Endothelial cell of umbilical vein (primary cell): ENCODE measurements around the gene ARL6IP4. TPM values are rescaled to one million over a fixed set of nuclear protein-coding genes. Genes with fewer than 3 reads are reported as not detected.

Experiments
- BruUV-seq: library from RNA; stranded (reverse); fragments of 400-500 nt; replicated peaks from 2 replicates; lab custom pipeline; 2021; lab: Mats Ljungman, UMichigan
- CTCF ChIA-PET: fragments of 300-600, 350-600 bp; sonication (Branson Sonifier 250); formaldehyde crosslinking; loops from one replicate; lab custom pipeline; 2021; ENCODE audit warnings: antibody characterized with exemption, inconsistent platforms; lab: Charles Lee
- POLR2A ChIA-PET: fragments of 300-600, 350-600 bp; sonication (Branson Sonifier 250); formaldehyde crosslinking; loops from one replicate; lab custom pipeline; 2021; ENCODE audit warnings: antibody characterized with exemption, inconsistent platforms; lab: Charles Lee
- DNase-seq: peaks from one replicate; pipeline ENCODE4 v3.0.0-alpha.2; 2011; ENCODE audit warnings: low read depth, low spot score
- FAIRE-seq: peaks from 2 replicates; lab custom pipeline; 2011; peaks lifted over from hg19 to GRCh38; lab: Jason Lieb, UNC
- H2AFZ ChIP-seq: 2 replicates; pipeline ENCODE4 v1.6.0; 2012; ENCODE audit warnings: low read depth, low read length, control low read depth, inconsistent platforms
- H3K27ac ChIP-seq: 2 replicates; pipeline ENCODE4 v1.5.1; 2011; ENCODE audit warnings: low read depth, mild to moderate bottlenecking, control low read depth, low read length, moderate library complexity; ENCODE audit not compliant: insufficient read depth
- H3K27me3 ChIP-seq, 2 experiments: 2 replicates each; pipeline versions ENCODE4 v1.6.0 to v1.6.1; 2011; ENCODE audit warnings: low read length in 2 of 2, mixed read lengths in 1 of 2; ENCODE audit not compliant: control insufficient read depth in 2 of 2, insufficient read depth in 2 of 2
- H3K36me3 ChIP-seq, 2 experiments: 2 replicates in 1 of 2; 3 replicates in 1 of 2; pipeline ENCODE4 v1.5.1; 2011; ENCODE audit warnings: low read length in 2 of 2, mild to moderate bottlenecking in 1 of 2, moderate library complexity in 1 of 2; ENCODE audit not compliant: control insufficient read depth in 2 of 2, insufficient read depth in 2 of 2; ENCODE audit errors: extremely low read depth in 1 of 2
- H3K4me1 ChIP-seq: 3 replicates; pipeline ENCODE4 v1.5.1; 2011; ENCODE audit warnings: mild to moderate bottlenecking, low read length; ENCODE audit not compliant: control insufficient read depth, insufficient read depth; ENCODE audit errors: extremely low read depth
- H3K4me2 ChIP-seq: 2 replicates; pipeline ENCODE4 v1.6.1; 2011; ENCODE audit warnings: low read length, control low read depth, mixed read lengths; ENCODE audit not compliant: insufficient read depth
- H3K4me3 ChIP-seq, 3 experiments: fragments of 200-600 bp in 1 of 3; sonication (generic), shearing (Covaris generic) in 1 of 3; replicated peaks in 1 of 3; 2 replicates each; pipeline ENCODE4 v1.5.1; 2011 to 2016; ENCODE audit warnings: control low read depth in 3 of 3, low read length in 3 of 3, mild to moderate bottlenecking in 2 of 3, inconsistent platforms in 1 of 3, low read depth in 1 of 3, moderate library complexity in 1 of 3; ENCODE audit not compliant: insufficient read depth in 1 of 3
- H3K79me2 ChIP-seq: 2 replicates; pipeline ENCODE4 v1.6.0; 2012; ENCODE audit warnings: low read length, inconsistent platforms; ENCODE audit not compliant: control insufficient read depth, insufficient read depth
- H3K9ac ChIP-seq: replicated peaks from 2 replicates; pipeline ENCODE3; 2011; ENCODE audit warnings: low read length, control low read depth; ENCODE audit not compliant: insufficient read depth; ENCODE audit errors: extremely low read depth
- H3K9me1 ChIP-seq: replicated peaks from 3 replicates; pipeline ENCODE4 v1.6.0; 2011; ENCODE audit warnings: mild to moderate bottlenecking, low read length; ENCODE audit not compliant: control insufficient read depth, insufficient read depth; ENCODE audit errors: extremely low read depth
- H3K9me3 ChIP-seq: replicated peaks from 2 replicates; pipeline ENCODE4 v1.5.1; 2012; ENCODE audit warnings: low read length, inconsistent platforms; ENCODE audit not compliant: control insufficient read depth, insufficient read depth
- H4K20me1 ChIP-seq: replicated peaks from 2 replicates; pipeline ENCODE3; 2011; ENCODE audit warnings: mild to moderate bottlenecking, low read length; ENCODE audit not compliant: control insufficient read depth, insufficient read depth; ENCODE audit errors: extremely low read depth
- FOS ChIP-seq: IDR thresholded peaks from 2 replicates; pipeline ENCODE4 v1.6.1; 2011; ENCODE audit warnings: mild to moderate bottlenecking, low read length, moderate library complexity, borderline replicate concordance; ENCODE audit not compliant: insufficient read depth
- GATA2 ChIP-seq: IDR thresholded peaks from 2 replicates; pipeline ENCODE4 v1.7.0; 2011; ENCODE audit warnings: low read depth, mild to moderate bottlenecking, moderate library complexity, mixed read lengths, low read length; ENCODE audit not compliant: insufficient read length, insufficient read depth
- JUN ChIP-seq: IDR thresholded peaks from 2 replicates; pipeline ENCODE4 v1.6.1; 2011; ENCODE audit warnings: borderline replicate concordance, low read depth; ENCODE audit not compliant: insufficient read length, insufficient read depth
- MYC ChIP-seq: IDR thresholded peaks from one replicate; pipeline ENCODE4 v1.6.1; 2011; ENCODE audit warnings: mild to moderate bottlenecking, low read depth, low read length
- POLR2A ChIP-seq: IDR thresholded peaks from 2 replicates; pipeline ENCODE4 v1.6.1; 2012; ENCODE audit warnings: low read depth, mild to moderate bottlenecking, control low read depth, low read length
- POLR2AphosphoS5 ChIP-seq: IDR thresholded peaks from 2 replicates; pipeline ENCODE4 v1.6.1; 2012; ENCODE audit warnings: low read depth, mild to moderate bottlenecking, control low read depth, low read length, moderate library complexity; ENCODE audit not compliant: insufficient read depth
- dilution Hi-C: fragments of 300-500 bp; cut with MboI; formaldehyde crosslinking; loops from one replicate; pipeline ENCODE4 v1.15.0; 2019; ENCODE audit warnings: low sequenced_read_pairs; ENCODE audit not compliant: extremely low pct_ligation_motif_present
- intact Hi-C: fragments of 100-400 bp; cut with micrococcal nuclease; formaldehyde crosslinking; loops from one replicate; pipeline ENCODE4 v1.10.0; 2022
- polyA plus RNA-seq, 4 experiments: library from polyadenylated mRNA; depleted of rRNA in 3 of 4; stranded (reverse) in 3 of 4; unstranded in 1 of 4; fragments of >200 nt; gene quantifications; 2 replicates each; pipeline versions ENCODE4 v1.2.1 to v1.2.3, GENCODE V29; 2011 to 2012; ENCODE audit warnings: missing spikeins in 1 of 4
- total RNA-seq: library from RNA; stranded (reverse); gene quantifications from 2 replicates; pipeline ENCODE4 v1.2.3, GENCODE V29; 2021
- TF ChIP-seq, protein P1 (sequence below): IDR thresholded peaks from 2 replicates; pipeline ENCODE4 v1.6.1; 2011; ENCODE audit not compliant: insufficient read depth, insufficient read length
- TF ChIP-seq, protein P2 (sequence below), 2 donors: IDR thresholded peaks; 1 replicate in 1 of 2; 2 replicates in 1 of 2; pipeline ENCODE4 v1.5.1; 2011; ENCODE audit warnings: low read length in 2 of 2, mild to moderate bottlenecking in 2 of 2, moderate library complexity in 2 of 2, control low read depth in 1 of 2, inconsistent platforms in 1 of 2, low read depth in 1 of 2; ENCODE audit not compliant: insufficient read depth in 1 of 2; ENCODE audit errors: extremely low read depth in 1 of 2

Gene ARL6IP4
- total and polyA plus RNA-seq, 2 donors (not counting 3 experiments of a cell fraction or from before 2014, with no cell fraction given), result 193 to 226 TPM

- Histone ChIP-seq H3K27me3 (no peaks in the 10 kb centered on the region), H3K9me1 (no peaks in the 10 kb centered on the region), H3K36me3 (peaks cover 0 to 3% of the 10 kb centered on the region in 2 experiments), H3K9me3 (no peaks in the 10 kb centered on the region), H3K27ac (no peak overlapping the region), H3K4me3 (no peak overlapping the region), H3K9ac (no peak overlapping the region), H3K79me2 (no peaks in the 10 kb centered on the region), H3K4me1 (no peaks in the 10 kb centered on the region), H3K4me2 (no peak overlapping the region), H4K20me1 (no peaks in the 10 kb centered on the region), H2AFZ (no peak overlapping the region)
- no peak for DNase-seq
- CTCF ChIA-PET, result no interaction called here
- BruUV-seq, result no TSS peak
- dilution Hi-C loops (no loop called here), intact Hi-C loops (no loop called here)
- POLR2A ChIA-PET, result no interaction called here
- no peak for FAIRE-seq
- TF ChIP-seq POLR2AphosphoS5 (no peak), JUN (no peak), FOS (no peak), POLR2A (no peak), MYC (no peak), GATA2 (no peak)
- TF ChIP-seq, protein P1, sequence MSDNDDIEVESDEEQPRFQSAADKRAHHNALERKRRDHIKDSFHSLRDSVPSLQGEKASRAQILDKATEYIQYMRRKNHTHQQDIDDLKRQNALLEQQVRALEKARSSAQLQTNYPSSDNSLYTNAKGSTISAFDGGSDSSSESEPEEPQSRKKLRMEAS, result no peak
- TF ChIP-seq, protein P2, sequence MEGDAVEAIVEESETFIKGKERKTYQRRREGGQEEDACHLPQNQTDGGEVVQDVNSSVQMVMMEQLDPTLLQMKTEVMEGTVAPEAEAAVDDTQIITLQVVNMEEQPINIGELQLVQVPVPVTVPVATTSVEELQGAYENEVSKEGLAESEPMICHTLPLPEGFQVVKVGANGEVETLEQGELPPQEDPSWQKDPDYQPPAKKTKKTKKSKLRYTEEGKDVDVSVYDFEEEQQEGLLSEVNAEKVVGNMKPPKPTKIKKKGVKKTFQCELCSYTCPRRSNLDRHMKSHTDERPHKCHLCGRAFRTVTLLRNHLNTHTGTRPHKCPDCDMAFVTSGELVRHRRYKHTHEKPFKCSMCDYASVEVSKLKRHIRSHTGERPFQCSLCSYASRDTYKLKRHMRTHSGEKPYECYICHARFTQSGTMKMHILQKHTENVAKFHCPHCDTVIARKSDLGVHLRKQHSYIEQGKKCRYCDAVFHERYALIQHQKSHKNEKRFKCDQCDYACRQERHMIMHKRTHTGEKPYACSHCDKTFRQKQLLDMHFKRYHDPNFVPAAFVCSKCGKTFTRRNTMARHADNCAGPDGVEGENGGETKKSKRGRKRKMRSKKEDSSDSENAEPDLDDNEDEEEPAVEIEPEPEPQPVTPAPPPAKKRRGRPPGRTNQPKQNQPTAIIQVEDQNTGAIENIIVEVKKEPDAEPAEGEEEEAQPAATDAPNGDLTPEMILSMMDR (IDR thresholded peaks at IDR 0.05; ENCODE audit: extremely low read depth in 1 of 2, insufficient read depth in 1 of 2, low read depth in 1 of 2, low read length in 2 of 2), result no peak
Measured at GRCh38 chr12:122992386-122992785, 11.9 kb downstream of the ARL6IP4 start.
